Neural progenitor cell (in vitro differentiated cells): ENCODE measurements around the gene CA10. TPM values are rescaled to one million over a fixed set of nuclear protein-coding genes. Genes with fewer than 3 reads are reported as not detected.

Experiments used
- DNase-seq: peaks from one replicate; pipeline ENCODE4 v3.0.0-alpha.2; 2016; ENCODE audit warnings: low spot score
- H2AFZ ChIP-seq: fragments of 200-600 bp; sonication (generic); replicated peaks from 2 replicates; pipeline ENCODE4 v1.6.1; 2016; ENCODE audit warnings: antibody characterized with exemption
- H3F3A ChIP-seq: fragments of 200-600 bp; sonication (generic); 2 replicates; pipeline ENCODE4 v1.6.1; 2016; ENCODE audit warnings: antibody characterized with exemption, low read depth
- H3K27ac ChIP-seq: fragments of 200-600 bp; sonication (generic); 2 replicates; pipeline ENCODE4 v1.5.1; 2016; ENCODE audit warnings: mild to moderate bottlenecking
- H3K27me3 ChIP-seq: fragments of 200-600 bp; sonication (generic); 2 replicates; pipeline ENCODE4 v1.6.1; 2016; ENCODE audit warnings: mild to moderate bottlenecking, moderate library complexity
- H3K36me3 ChIP-seq: fragments of 200-600 bp; sonication (generic); 2 replicates; pipeline ENCODE4 v1.5.1; 2016
- H3K4me1 ChIP-seq: fragments of 200-600 bp; sonication (generic); 2 replicates; pipeline ENCODE4 v1.6.1; 2016; ENCODE audit warnings: mixed run types
- H3K4me2 ChIP-seq: fragments of 200-600 bp; sonication (generic); 2 replicates; pipeline ENCODE4 v1.6.1; 2016
- H3K4me3 ChIP-seq: fragments of 200-600 bp; sonication (generic); 2 replicates; pipeline ENCODE4 v1.5.1; 2016
- H3K79me2 ChIP-seq: fragments of 200-600 bp; sonication (generic); 2 replicates; pipeline ENCODE4 v1.6.1; 2016; ENCODE audit warnings: low read depth
- H3K9ac ChIP-seq: fragments of 200-600 bp; sonication (generic); 2 replicates; pipeline ENCODE4 v1.6.1; 2016
- H3K9me3 ChIP-seq: fragments of 200-600 bp; sonication (generic); 2 replicates; pipeline ENCODE4 v1.5.1; 2016; ENCODE audit warnings: low read depth
- H4K20me1 ChIP-seq: fragments of 200-600 bp; sonication (generic); 2 replicates; pipeline ENCODE4 v1.6.1; 2016; ENCODE audit warnings: low read depth
- H3K27ac Mint-ChIP-seq: 3 replicates; pipeline ENCODE4 v1.8.0; 2021; ENCODE audit warnings: mixed read lengths
- H3K27me3 Mint-ChIP-seq: 2 replicates; pipeline ENCODE4 v1.8.0; 2022; ENCODE audit warnings: low read depth, mild to moderate bottlenecking, inconsistent platforms, moderate library complexity, mixed read lengths; ENCODE audit not compliant: insufficient read depth
- H3K36me3 Mint-ChIP-seq: 3 replicates; pipeline ENCODE4 v1.8.0; 2021; ENCODE audit warnings: mixed read lengths
- H3K4me1 Mint-ChIP-seq: 3 replicates; pipeline ENCODE4 v1.8.0; 2021; ENCODE audit warnings: mixed read lengths
- H3K4me3 Mint-ChIP-seq: 3 replicates; pipeline ENCODE4 v1.8.0; 2021; ENCODE audit warnings: mild to moderate bottlenecking, moderate library complexity, mixed read lengths
- H3K9me3 Mint-ChIP-seq: 3 replicates; pipeline ENCODE4 v1.8.0; 2020; ENCODE audit warnings: mixed read lengths
- EZH2 ChIP-seq: fragments of 200-600 bp; sonication (generic); IDR thresholded peaks from 2 replicates; pipeline ENCODE4 v1.6.1; 2017; ENCODE audit warnings: antibody characterized with exemption, mild to moderate bottlenecking, moderate library complexity
- EZH2phosphoT487 ChIP-seq: fragments of 200-600 bp; sonication (generic); IDR thresholded peaks from 2 replicates; pipeline ENCODE4 v1.6.1; 2017; ENCODE audit warnings: antibody characterized with exemption
- total RNA-seq: library from RNA; depleted of rRNA; stranded (reverse); fragments of >200 nt; gene quantifications from 2 replicates; pipeline ENCODE4 v1.2.3, GENCODE V29; 2015; ENCODE audit warnings: low replicate concordance
- TF ChIP-seq, protein P1 (sequence below): fragments of 200-600 bp; sonication (generic); IDR thresholded peaks from 2 replicates; pipeline ENCODE4 v1.5.1; 2017; ENCODE audit warnings: antibody characterized with exemption, mild to moderate bottlenecking

CA10 gene
- total RNA-seq, 1 donor from 2014 or later = 0.65 TPM

DNA sequence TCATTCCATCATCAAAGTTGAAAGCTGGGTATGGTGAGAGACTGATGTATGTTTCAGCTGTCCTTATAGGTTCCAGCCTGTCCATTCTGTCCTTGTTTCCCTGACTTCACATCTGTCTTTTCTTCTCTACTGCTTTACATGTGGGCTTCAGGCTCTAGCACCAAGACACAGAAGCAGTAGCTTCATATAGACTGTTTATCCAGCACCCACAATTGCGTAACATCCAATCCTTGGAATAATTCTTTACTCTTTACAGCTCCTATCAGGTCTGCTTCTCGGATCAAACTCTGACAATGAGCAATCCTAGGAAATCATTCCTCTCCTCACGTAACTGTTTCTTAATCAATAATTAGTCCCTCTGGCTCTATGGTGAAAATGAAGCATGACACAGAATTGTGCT lies 158.9 kb downstream of the CA10 start:
- Histone ChIP-seq H3K27me3 (no peaks in the 10 kb centered on the region), H3F3A (no peaks in the 10 kb centered on the region), H3K4me3 (no peak overlapping the region), H3K4me2 (no peak overlapping the region), H3K79me2 (no peaks in the 10 kb centered on the region), H4K20me1 (no peaks in the 10 kb centered on the region), H3K4me1 (no peaks in the 10 kb centered on the region), H2AFZ (no peak overlapping the region), H3K9ac (no peak overlapping the region), H3K27ac (no peak overlapping the region), H3K36me3 (no peaks in the 10 kb centered on the region), H3K9me3 (no peaks in the 10 kb centered on the region)
- Mint-ChIP-seq H3K36me3 (no peaks in the 10 kb centered on the region), H3K4me3 (no peak overlapping the region), H3K27ac (no peak overlapping the region), H3K27me3 (no peaks in the 10 kb centered on the region), H3K9me3 (no peaks in the 10 kb centered on the region), H3K4me1 (peaks cover 6% of the 10 kb centered on the region)
- no peak for DNase-seq
- TF ChIP-seq, protein P1, sequence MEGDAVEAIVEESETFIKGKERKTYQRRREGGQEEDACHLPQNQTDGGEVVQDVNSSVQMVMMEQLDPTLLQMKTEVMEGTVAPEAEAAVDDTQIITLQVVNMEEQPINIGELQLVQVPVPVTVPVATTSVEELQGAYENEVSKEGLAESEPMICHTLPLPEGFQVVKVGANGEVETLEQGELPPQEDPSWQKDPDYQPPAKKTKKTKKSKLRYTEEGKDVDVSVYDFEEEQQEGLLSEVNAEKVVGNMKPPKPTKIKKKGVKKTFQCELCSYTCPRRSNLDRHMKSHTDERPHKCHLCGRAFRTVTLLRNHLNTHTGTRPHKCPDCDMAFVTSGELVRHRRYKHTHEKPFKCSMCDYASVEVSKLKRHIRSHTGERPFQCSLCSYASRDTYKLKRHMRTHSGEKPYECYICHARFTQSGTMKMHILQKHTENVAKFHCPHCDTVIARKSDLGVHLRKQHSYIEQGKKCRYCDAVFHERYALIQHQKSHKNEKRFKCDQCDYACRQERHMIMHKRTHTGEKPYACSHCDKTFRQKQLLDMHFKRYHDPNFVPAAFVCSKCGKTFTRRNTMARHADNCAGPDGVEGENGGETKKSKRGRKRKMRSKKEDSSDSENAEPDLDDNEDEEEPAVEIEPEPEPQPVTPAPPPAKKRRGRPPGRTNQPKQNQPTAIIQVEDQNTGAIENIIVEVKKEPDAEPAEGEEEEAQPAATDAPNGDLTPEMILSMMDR = no peak
- TF ChIP-seq EZH2 = no peak
- no peak for TF ChIP-seq EZH2phosphoT487

DNA sequence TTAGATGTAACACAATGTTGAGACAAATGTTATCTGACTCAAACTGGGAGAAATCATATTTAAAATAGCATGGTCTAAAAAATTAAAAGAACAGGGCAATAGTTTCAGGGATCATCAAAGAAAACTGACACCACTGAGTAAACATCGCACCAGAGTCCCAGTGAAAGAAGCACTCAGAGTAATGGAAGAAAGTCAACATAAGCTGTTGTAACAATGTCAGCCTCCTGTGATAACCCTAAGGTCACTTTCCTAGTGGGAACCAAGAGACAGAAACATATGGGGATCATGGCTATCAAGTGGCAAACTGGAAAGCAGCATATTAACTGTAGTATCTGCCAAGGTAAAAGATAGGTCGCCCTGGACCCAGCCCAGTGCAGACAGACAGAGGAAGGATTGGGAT lies 160.8 kb downstream of the CA10 start:
- no peaks in the 10 kb centered on the region for H3K27me3 Mint-ChIP-seq
- H3K9me3 ChIP-seq = no peaks in the 10 kb centered on the region
- H3K36me3 Mint-ChIP-seq = no peaks in the 10 kb centered on the region
- TF ChIP-seq EZH2phosphoT487 (no peak), EZH2 (no peak)
- TF ChIP-seq, protein P1 = no peak
- no peaks in the 10 kb centered on the region for H4K20me1 ChIP-seq
- H3K27ac Mint-ChIP-seq = no peak overlapping the region
- DNase-seq = no peak
- no peak overlapping the region for H3K9ac ChIP-seq
- H3K4me1 Mint-ChIP-seq = peaks cover 6% of the 10 kb centered on the region
- H3K27me3 ChIP-seq = no peaks in the 10 kb centered on the region
- no peaks in the 10 kb centered on the region for H3K36me3 ChIP-seq
- H3F3A ChIP-seq = no peaks in the 10 kb centered on the region
- no peak overlapping the region for H3K4me3 Mint-ChIP-seq
- no peak overlapping the region for H2AFZ ChIP-seq
- no peak overlapping the region for H3K27ac ChIP-seq
- no peak overlapping the region for H3K4me2 ChIP-seq
- H3K4me3 ChIP-seq = no peak overlapping the region
- no peaks in the 10 kb centered on the region for H3K9me3 Mint-ChIP-seq
- H3K79me2 ChIP-seq = no peaks in the 10 kb centered on the region
- H3K4me1 ChIP-seq = no peaks in the 10 kb centered on the region

DNA sequence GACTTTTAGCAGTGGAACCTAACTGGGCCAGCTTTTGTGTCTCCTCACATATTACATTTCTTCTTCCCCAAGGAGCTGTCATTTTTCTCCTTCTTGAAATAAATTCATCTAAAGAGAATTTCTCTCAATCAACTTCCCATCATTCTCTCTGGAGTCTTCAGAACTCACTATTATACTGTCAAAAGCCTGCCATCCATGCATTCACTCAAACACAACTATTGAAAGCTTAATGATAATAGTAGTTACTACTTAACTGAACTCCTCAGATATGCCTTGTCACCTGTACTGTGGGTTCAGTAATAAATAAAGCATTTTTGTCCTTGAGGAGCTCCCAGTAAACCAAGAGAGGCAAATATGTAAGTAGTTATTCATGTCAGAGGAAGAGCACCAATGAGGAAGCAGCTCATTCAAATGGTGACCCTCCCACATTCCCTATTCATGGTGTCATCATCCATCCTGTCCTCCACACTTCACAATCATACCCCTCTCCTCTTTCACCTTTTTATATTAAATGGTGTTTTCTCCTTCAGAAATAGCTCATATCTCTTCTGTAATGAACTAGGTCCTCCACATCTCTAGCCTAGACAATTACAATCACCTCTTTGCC lies 162.6 kb downstream of the CA10 start:
- H3K9ac ChIP-seq = no peak overlapping the region
- no peak overlapping the region for H3K4me3 Mint-ChIP-seq
- H3K4me3 ChIP-seq = no peak overlapping the region
- H3K4me1 ChIP-seq = no peaks in the 10 kb centered on the region
- no peaks in the 10 kb centered on the region for H3K36me3 Mint-ChIP-seq
- no peak overlapping the region for H3K27ac Mint-ChIP-seq
- TF ChIP-seq EZH2phosphoT487 (no peak), EZH2 (no peak)
- TF ChIP-seq, protein P1 = no peak
- H3K9me3 Mint-ChIP-seq = no peaks in the 10 kb centered on the region
- H2AFZ ChIP-seq = no peak overlapping the region
- no peaks in the 10 kb centered on the region for H4K20me1 ChIP-seq
- no peak overlapping the region for H3K4me2 ChIP-seq
- H3K36me3 ChIP-seq = no peaks in the 10 kb centered on the region
- H3K9me3 ChIP-seq = no peaks in the 10 kb centered on the region
- no peaks in the 10 kb centered on the region for H3F3A ChIP-seq
- H3K79me2 ChIP-seq = no peaks in the 10 kb centered on the region
- peaks cover 6% of the 10 kb centered on the region for H3K4me1 Mint-ChIP-seq
- H3K27me3 Mint-ChIP-seq = no peaks in the 10 kb centered on the region
- no peak for DNase-seq
- no peak overlapping the region for H3K27ac ChIP-seq
- H3K27me3 ChIP-seq = no peaks in the 10 kb centered on the region
